Measurements from ENCODE around the gene OR11H6.

- TF ChIP-seq, protein P1, sequence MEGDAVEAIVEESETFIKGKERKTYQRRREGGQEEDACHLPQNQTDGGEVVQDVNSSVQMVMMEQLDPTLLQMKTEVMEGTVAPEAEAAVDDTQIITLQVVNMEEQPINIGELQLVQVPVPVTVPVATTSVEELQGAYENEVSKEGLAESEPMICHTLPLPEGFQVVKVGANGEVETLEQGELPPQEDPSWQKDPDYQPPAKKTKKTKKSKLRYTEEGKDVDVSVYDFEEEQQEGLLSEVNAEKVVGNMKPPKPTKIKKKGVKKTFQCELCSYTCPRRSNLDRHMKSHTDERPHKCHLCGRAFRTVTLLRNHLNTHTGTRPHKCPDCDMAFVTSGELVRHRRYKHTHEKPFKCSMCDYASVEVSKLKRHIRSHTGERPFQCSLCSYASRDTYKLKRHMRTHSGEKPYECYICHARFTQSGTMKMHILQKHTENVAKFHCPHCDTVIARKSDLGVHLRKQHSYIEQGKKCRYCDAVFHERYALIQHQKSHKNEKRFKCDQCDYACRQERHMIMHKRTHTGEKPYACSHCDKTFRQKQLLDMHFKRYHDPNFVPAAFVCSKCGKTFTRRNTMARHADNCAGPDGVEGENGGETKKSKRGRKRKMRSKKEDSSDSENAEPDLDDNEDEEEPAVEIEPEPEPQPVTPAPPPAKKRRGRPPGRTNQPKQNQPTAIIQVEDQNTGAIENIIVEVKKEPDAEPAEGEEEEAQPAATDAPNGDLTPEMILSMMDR (conservative IDR thresholded peaks at IDR 0.05; ENCODE audit: low read depth, low read length): no peak
- no peak for TF ChIP-seq MXI1 (IDR thresholded peaks at IDR 0.05; ENCODE audit: borderline replicate concordance, low read depth, low read length)
Measured at GRCh38 chr14:20177433-20177974, 46.0 kb upstream of the OR11H6 start.
